ENCODE results near the gene TMEM89. TPM values are rescaled to one million over a fixed set of nuclear protein-coding genes. Genes with fewer than 3 reads are reported as not detected.

The TMEM89 gene
- total RNA-seq, 1 experiment from 2014 or later: 0.74 TPM

DNA sequence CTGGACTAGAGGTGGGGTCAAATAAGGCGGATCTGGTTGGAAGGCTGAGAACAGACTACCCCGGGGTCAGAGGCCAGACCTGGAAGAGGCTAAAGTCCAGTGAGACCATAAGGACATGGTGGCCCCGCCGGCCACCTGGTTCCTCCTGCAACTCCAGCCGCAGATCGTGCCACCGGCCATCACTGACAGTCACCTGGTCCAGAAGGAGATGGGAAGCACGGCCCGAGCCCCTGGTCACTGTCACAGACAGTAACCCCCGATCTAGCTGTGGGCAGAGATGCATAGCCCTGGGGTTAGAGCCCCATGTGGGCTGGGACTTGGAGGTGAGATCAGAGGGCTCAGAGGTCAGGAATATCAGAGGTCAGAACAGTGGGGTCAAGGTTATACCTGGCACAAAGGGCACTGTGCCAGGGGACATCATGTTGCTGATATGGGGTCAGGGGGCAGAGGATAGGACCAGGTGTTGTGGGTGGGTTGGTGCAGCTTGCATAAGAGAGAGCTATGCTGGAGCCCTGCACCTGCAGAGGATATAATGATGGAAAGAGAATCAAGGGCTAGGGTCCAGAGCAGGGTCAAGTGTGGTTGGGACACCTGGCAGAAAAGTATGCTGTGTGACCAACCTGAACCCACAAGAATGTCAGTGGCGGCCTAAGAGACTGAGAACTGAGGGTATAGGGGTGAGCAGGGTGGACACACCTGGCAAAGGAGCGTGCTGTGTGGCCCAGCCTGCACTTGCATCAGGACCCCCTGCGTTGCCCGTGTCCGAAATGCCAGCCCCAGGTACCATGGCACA lies 31.6 kb upstream of the TMEM89 start:
- Histone ChIP-seq H3K9me3 (ENCODE audit: control insufficient read depth, low read depth, low read length) (no peaks in the 10 kb centered on the region), H3K18ac (ENCODE audit: insufficient read length, low read depth, low read length) (no peak overlapping the region), H3K27me3 (ENCODE audit: insufficient read depth, low read length) (no peaks in the 10 kb centered on the region), H3K56ac (ENCODE audit: insufficient read length, low read depth, low read length) (no peak overlapping the region), H3K79me1 (ENCODE audit: insufficient read depth, low read depth, low read length, poor library complexity, severe bottlenecking) (no peaks in the 10 kb centered on the region), H2AFZ (ENCODE audit: low read length) (no peak overlapping the region), H4K91ac (ENCODE audit: insufficient read length, low read depth, low read length) (no peak overlapping the region), H4K5ac (ENCODE audit: insufficient read length, low read depth, low read length) (no peak overlapping the region), H3K4me1 (ENCODE audit: insufficient read depth, low read length) (no peaks in the 10 kb centered on the region; the same call in 1 of the 2 replicates), H2AK5ac (ENCODE audit: insufficient read length, low read length) (no peak overlapping the region), H3K23me2 (ENCODE audit: insufficient read length, low read depth, low read length, poor library complexity, severe bottlenecking) (peaks cover 3% of the 10 kb centered on the region), H3K14ac (ENCODE audit: insufficient read depth, low read length) (no peak overlapping the region), H3K4me2 (ENCODE audit: insufficient read depth, insufficient read length, low read length) (no peak overlapping the region), H4K20me1 (ENCODE audit: control insufficient read depth, insufficient read depth, insufficient read length) (peaks cover 2% of the 10 kb centered on the region), H3K27ac (ENCODE audit: insufficient read length, low read depth, low read length) (no peak overlapping the region), H3K9ac (ENCODE audit: extremely low read depth, insufficient read length, low read length) (no peak overlapping the region), H3K79me2 (ENCODE audit: insufficient read depth, low read length) (no peaks in the 10 kb centered on the region), H2BK12ac (ENCODE audit: insufficient read length, low read depth, low read length) (no peak overlapping the region), H3T11ph (ENCODE audit: low read length) (no peak overlapping the region), H4K8ac (replicated peaks; ENCODE audit: insufficient read length, low read depth, low read length) (no peak overlapping the region), H3K23ac (ENCODE audit: insufficient read length, low read depth, low read length) (no peak overlapping the region), H2BK20ac (ENCODE audit: low read depth, low read length, poor library complexity, severe bottlenecking) (no peak overlapping the region), H2BK120ac (ENCODE audit: low read depth, low read length, poor library complexity, severe bottlenecking) (no peak overlapping the region), H3K4ac (ENCODE audit: low read depth, low read length) (no peak overlapping the region), H2BK5ac (ENCODE audit: insufficient read length, low read length) (no peak overlapping the region), H2BK15ac (ENCODE audit: low read depth, low read length) (no peak overlapping the region)
- no CpG with 5 or more reads among the region's 15 CpGs for WGBS (ENCODE audit: extremely low coverage, insufficient read length, low lambda C conversion rate)
- DNase-seq: no peak
- peak overlapping the region in 2 of 3 experiments; percentile 70 to 78; a peak in 2 of 7 replicates for H3K27ac Mint-ChIP-seq
- H3K9me3 Mint-ChIP-seq: no peaks in the 10 kb centered on the region
- H3K4me1 Mint-ChIP-seq: peaks cover 4 to 13% of the 10 kb centered on the region in 2 experiments
- H3K36me3 Mint-ChIP-seq (ENCODE audit: insufficient read depth in 1 of 3, low read depth in 3 of 3): peaks cover 29 to 52% (median 45%) of the 10 kb centered on the region in 3 experiments; a peak in 6 of 7 replicates
- H3K27me3 Mint-ChIP-seq (ENCODE audit: low read depth): peaks cover 2% of the 10 kb centered on the region; the same call in 1 of the 2 replicates
- H3K4me3 Mint-ChIP-seq: no peak overlapping the region; a peak in 1 of 5 replicates
- TF ChIP-seq, protein P1, sequence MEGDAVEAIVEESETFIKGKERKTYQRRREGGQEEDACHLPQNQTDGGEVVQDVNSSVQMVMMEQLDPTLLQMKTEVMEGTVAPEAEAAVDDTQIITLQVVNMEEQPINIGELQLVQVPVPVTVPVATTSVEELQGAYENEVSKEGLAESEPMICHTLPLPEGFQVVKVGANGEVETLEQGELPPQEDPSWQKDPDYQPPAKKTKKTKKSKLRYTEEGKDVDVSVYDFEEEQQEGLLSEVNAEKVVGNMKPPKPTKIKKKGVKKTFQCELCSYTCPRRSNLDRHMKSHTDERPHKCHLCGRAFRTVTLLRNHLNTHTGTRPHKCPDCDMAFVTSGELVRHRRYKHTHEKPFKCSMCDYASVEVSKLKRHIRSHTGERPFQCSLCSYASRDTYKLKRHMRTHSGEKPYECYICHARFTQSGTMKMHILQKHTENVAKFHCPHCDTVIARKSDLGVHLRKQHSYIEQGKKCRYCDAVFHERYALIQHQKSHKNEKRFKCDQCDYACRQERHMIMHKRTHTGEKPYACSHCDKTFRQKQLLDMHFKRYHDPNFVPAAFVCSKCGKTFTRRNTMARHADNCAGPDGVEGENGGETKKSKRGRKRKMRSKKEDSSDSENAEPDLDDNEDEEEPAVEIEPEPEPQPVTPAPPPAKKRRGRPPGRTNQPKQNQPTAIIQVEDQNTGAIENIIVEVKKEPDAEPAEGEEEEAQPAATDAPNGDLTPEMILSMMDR (conservative IDR thresholded peaks at IDR 0.05): no peak

Measured in H9 (cell line).